Parietal lobe (tissue), 2 donors: ENCODE results near the gene RAB31. TPM values are rescaled to one million over a fixed set of nuclear protein-coding genes. Genes with fewer than 3 reads are reported as not detected.

ENCODE experiments used
- small RNA-seq: library from RNA; depleted of rRNA; stranded (forward); fragments of <200 nt; gene quantifications from one replicate; pipeline ENCODE3, GENCODE V24; 2014; ENCODE audit warnings: low replicate concordance
- total RNA-seq: library from RNA; depleted of rRNA; stranded (reverse); fragments of >200 nt; gene quantifications from one replicate; pipeline ENCODE4 v1.2.3, GENCODE V29; 2014

The RAB31 gene
- total RNA-seq: 19.7 TPM

GRCh38 chr18:9708057-9708433 is at the start of gene RAB31:
RAB31 (plus strand) TSS chr18:9708301; CDS start chr18:9708406, 105 bp downstream.

GRCh38 chr18:9885170-9886004 is 177.3 kb downstream of the RAB31 start, which contains the start of gene TXNDC2:
TXNDC2 (plus strand) TSS chr18:9885973; CDS start chr18:9886681, 708 bp downstream.

Small RNAs within 50 kb of the gene (small RNA-seq; reads per million reads assigned to genes)
- not detected for gene RN7SL862P
- not detected for gene RNA5SP449

Other genes starting within 250 kb of the RAB31 start
- gene RALBP1, start 232.8 kb upstream of the RAB31 start, total RNA-seq: 33.2 TPM
- gene PPP4R1, start 93.7 kb upstream of the RAB31 start, total RNA-seq: 206 TPM
- not detected for gene TXNDC2, start 177.7 kb downstream of the RAB31 start, total RNA-seq
- gene VAPA, start 205.7 kb downstream of the RAB31 start, total RNA-seq: 164 TPM